Activated CD4-positive, alpha-beta T cell treated with anti-CD3 and anti-CD28 coated beads, Interleukin-2, amount 50 U/mL, for 1 hour (primary cell): ENCODE results near the gene AUTS2.

ENCODE experiments used
- DNase-seq: peaks from one replicate; pipeline ENCODE4 v3.0.0-alpha.2; 2020

Gene AUTS2

GRCh38 chr7:69692611-69693010 lies 94.3 kb downstream of the AUTS2 start:
- DNase-seq: no peak

DNA sequence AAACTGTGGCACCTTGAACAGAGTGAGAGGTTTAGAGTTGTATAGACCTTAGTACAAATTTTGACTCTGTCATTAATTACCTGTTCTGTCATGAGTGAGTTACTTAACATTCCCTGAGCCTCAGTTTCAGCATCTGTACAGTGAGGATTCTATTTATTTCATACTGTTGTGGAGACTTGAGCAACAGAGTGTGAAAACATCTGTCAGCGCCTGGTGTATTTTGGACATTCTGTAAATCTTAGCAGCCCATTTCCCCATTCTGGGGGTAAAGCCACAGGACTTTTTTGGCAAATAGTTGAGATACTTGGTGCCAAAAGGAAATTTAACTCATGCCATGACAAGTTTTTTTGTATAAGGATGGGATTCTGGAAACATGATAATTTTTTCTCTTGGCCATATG lies 94.8 kb downstream of the AUTS2 start:
- no peak for DNase-seq

DNA sequence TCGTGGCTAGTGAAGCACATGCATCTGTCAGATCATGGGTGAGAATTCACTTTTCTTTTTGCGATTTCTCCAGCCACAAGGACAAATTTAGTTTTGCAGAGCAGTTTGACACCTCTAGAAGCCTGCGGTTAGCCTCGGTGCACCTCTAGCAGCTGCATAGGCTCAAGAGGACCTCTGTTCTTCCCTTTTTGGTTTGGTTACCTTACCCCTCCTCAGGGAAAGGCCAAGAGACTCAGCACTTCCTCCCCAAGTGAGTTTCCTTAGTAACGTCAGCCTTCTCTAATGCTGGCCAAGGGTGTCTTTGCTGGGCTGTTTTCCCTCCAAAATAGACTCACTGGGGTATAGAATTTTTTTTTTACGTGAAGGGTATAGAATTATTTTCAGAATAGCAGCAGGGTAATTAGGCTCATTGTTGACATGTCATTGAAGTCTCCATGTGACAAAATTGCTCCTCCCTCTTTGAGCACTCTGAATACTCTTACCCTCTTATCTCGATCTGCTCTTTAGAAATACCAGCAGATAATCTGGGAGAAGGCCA lies 97.8 kb downstream of the AUTS2 start:
- DNase-seq: no peak

DNA sequence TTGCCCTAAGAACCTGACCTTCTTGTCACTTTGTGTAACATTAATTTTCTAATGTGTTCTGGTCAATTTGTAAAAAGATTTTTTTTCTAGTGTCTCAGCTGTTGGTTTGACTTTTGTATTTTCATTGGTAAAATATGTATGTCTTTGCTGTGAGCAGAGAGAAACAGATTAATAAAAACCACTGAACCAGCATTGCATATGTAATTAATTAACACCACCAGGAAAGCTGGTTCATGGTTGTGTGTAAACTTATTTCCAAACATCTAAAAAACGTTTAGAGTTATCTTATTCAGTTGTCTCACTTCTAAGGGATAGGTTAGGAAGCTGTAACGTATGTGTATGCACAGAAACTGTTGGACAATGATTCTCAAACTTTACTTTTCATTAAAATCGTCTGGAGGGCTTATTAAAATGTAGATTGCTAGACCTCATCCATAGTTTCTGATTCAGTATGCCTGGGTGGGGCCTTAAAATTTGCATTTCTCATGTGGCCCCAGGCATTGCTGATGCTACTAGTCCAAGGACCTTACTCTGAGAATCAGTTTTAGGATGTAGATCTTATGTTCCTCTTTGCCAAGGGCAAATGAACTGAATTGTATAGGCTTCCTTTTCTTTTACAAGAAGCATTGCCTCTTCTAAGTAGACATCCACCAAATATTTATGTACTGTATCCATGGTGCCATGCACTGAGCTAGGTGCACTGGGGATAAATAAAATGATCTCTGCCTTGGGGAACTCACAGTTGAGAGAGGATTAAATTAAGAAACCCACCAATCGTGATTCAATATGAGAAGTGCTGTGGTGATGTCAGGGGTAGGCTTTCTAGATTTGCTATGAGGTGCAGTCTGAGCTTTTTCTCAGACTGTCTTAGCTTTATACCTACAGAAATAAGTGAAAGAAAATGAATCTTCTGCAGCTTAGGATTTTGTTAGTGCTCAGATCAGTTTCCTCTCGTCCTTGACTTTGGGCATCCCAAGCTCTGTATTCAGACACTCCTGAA lies 98.7 kb downstream of the AUTS2 start:
- no peak for DNase-seq

DNA sequence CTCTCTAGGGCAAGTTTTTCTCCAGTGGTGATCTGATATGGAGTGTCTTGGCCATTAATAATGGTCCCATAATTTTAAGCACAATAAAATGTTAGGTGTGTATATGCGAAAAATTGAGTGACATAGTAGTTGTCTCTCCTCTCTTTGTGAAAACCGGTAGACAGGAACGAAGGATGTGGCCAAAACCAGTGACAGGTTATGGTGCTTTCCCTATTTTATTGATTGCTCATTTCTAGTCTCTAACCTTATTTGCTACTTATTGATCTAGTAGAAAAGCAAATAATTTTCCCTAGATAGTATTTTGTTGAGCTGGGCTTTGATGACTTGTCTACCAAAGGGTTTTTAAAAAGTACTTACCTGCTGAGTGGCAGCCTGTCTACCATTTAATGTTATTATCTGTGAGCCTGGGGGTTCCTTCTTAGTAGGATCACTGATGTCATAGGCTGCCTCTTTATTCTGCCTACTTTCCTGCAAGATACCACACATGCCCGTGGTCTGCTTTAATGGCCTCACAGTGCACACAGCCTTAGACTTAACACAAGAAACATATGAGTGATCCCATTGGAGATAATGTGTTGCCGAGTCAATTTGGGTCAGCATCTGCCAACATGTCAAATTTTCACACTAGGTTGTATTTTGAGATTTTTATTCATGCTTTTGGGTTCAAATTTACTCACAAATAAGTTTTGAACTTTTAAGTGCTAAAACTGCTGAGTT lies 100.0 kb downstream of the AUTS2 start:
- DNase-seq: no peak

GRCh38 chr7:69699931-69700330 lies 101.7 kb downstream of the AUTS2 start:
- DNase-seq: no peak

DNA sequence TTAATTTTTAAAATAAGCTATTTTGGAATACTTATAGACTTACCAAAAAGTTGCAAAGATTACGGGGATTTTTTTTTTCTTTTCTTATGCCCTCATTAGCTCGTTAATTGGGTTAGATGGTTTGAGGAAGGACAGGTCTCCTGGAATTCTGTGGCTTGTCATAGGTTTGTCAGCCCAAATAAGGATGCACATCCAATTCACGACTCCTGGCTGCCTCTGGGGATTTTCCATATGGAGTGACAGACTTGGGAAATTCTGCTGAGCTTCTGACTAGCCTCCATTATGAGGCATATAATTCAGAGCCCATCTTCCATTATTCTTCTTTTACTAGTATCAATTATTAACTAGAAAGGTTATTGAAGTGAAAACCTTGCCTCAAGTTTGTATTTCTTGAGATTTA lies 102.1 kb downstream of the AUTS2 start:
- no peak for DNase-seq

GRCh38 chr7:69701288-69701687 lies 103.0 kb downstream of the AUTS2 start:
- DNase-seq: no peak

GRCh38 chr7:69702357-69702756 lies 104.1 kb downstream of the AUTS2 start:
- no peak for DNase-seq

GRCh38 chr7:69703099-69703498 lies 104.8 kb downstream of the AUTS2 start:
- no peak for DNase-seq

DNA sequence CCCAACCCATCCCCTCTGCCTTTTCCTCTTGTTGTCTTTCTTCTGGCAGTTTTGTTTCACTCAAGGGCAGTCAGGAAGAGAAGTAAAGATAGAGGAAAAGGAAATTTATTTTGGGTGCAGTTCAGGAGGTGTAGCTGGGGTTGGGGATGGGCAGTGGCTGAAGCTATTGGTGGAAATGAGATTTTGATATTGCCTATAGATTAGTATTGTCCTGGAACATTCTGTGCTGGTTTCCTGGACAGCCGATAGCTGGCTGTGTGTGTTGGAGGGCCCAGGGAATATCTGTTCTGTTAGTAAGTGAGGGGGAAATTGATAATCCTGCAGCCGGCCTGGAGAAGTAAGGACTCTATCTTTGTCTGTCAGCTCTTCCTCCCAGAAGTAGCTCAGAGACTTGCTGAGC lies 107.8 kb downstream of the AUTS2 start:
- DNase-seq: no peak

DNA sequence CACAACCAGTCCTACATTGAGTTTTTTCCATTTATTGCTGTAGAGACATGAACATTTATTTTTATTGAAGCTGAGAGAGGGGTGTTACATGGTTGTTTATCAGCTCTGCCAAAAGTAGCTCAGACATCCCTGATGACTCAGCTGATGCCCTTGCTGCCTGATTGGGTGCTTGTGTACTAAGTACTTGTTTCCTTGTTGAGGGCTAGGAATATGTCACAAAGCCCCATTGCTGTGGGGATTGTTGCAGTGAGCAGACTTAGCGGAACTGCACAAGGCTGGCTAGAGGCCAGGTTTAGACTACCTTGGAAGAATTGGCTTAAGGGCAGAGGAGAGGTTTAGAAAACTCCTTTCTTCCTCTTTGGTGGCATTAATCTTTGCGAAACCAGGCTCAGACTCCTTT lies 110.6 kb downstream of the AUTS2 start:
- no peak for DNase-seq

- DNase-seq: no peak
Observed at GRCh38 chr7:69710768-69711438, 112.6 kb downstream of the AUTS2 start.

- no peak for DNase-seq
Observed at GRCh38 chr7:69714886-69715576, 116.8 kb downstream of the AUTS2 start.

- no peak for DNase-seq
Observed at GRCh38 chr7:69717221-69717620, 118.9 kb downstream of the AUTS2 start.

DNA sequence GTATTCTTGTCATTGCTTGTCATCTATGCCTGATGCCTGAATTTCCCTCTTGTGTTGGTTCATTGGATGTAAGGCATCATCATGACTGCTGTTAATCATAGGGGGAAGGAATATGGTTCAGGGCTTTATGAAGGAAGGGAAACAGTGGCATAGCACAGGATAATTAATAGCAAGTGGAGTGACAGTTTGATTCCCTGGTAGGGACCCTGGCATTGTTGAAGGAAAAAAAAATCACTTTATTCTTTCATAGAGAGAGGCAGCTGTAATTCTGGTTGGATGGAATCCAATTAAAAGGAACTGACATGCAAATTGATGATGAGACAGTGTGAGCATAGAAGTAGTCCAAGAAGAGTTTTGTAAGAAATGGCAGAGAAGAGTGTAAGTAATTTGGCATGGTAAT lies 121.4 kb downstream of the AUTS2 start:
- DNase-seq: no peak

GRCh38 chr7:69722843-69723242 lies 124.6 kb downstream of the AUTS2 start:
- no peak for DNase-seq

GRCh38 chr7:69723663-69724062 lies 125.4 kb downstream of the AUTS2 start:
- no peak for DNase-seq

- DNase-seq: no peak
Observed at GRCh38 chr7:69728304-69728703, 130.0 kb downstream of the AUTS2 start.

- DNase-seq: no peak
Observed at GRCh38 chr7:69732203-69732602, 133.9 kb downstream of the AUTS2 start.

DNA sequence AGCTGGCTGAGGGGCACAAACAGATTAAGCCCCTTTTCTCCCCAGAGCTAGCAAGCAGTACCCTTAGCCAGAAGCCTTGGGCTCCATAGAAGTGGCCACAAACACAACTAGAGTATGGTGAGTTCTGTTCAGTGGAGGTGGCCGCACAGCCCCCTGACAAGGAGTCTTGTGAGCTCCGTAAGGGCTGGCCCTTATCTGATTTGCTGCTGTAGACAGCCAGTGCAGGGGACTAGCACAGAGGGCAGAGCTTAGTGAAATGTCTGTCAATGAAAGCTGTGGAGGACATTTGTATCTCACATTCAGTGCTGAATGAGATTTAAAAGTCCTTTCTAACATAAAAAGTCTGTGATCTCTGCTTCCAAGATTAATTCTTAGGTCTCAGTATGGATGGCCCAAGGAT lies 137.3 kb downstream of the AUTS2 start:
- DNase-seq: no peak

- no peak for DNase-seq
Observed at GRCh38 chr7:69736126-69736810, 138.0 kb downstream of the AUTS2 start.
